Right cardiac atrium (tissue), 5 donors: ENCODE data around the gene REEP1. TPM values are rescaled to one million over a fixed set of nuclear protein-coding genes. Genes with fewer than 3 reads are reported as not detected.

Experiments used
- ATAC-seq, 2 donors: fragments of 200-7000 bp; cut with Tn5 transposase; one replicate each; pipeline versions ENCODE4 v1.8.0 to v1.9.1; 2020; ENCODE audit warnings: moderate library complexity in 2 of 2, mild to moderate bottlenecking in 1 of 2
- DNase-seq, 3 donors: peaks; one replicate each; pipeline ENCODE4 v3.0.0-alpha.2; 2020
- H3K27ac ChIP-seq: one replicate; pipeline ENCODE4 v1.5.1; 2013; ENCODE audit warnings: mild to moderate bottlenecking, low read length, control low read depth, moderate library complexity
- H3K27me3 ChIP-seq: one replicate; pipeline ENCODE4 v1.6.1; 2013; ENCODE audit not compliant: control insufficient read depth, insufficient read depth
- H3K4me1 ChIP-seq: one replicate; pipeline ENCODE4 v1.6.1; 2013; ENCODE audit warnings: low read length; ENCODE audit not compliant: control insufficient read depth, insufficient read depth
- H3K4me3 ChIP-seq: one replicate; pipeline ENCODE4 v1.5.1; 2013; ENCODE audit warnings: low read length, control low read depth
- H3K9me3 ChIP-seq: one replicate; pipeline ENCODE4 v1.6.1; 2013; ENCODE audit warnings: low read length; ENCODE audit not compliant: control insufficient read depth
- WGBS: extraction: QIAGEN DNeasy Blood & Tissue Kit; methylation state at CpG from one replicate; pipeline ENCODE4 v1.1.7; 2013; 5-methylcytosine and 5-hydroxymethylcytosine counted together
- intact Hi-C, 4 donors: fragments of 100-400 bp; cut with DNase I; formaldehyde crosslinking; loops; one replicate each; pipeline versions ENCODE4 v1.11.0 to v1.14.0; 2022 to 2023
- polyA plus RNA-seq: library from polyadenylated mRNA; stranded (reverse); fragments of 200-250 nt; gene quantifications from one replicate; pipeline ENCODE4 v1.2.3, GENCODE V29; 2013
- total RNA-seq, 4 donors: library from RNA; stranded (reverse); fragmentation: NEBNext Ultra II Directional; extraction: Animal tissue kit (Norgen Biotek cat#: 25700); gene quantifications; one replicate each; pipeline ENCODE4 v1.2.1, GENCODE V29; 2021
- donor health status: healthy with polysubstance abuse.
- donor health status: DM: no; HTN: yes; CAD: no.
- donor health status: DM: no; HTN: no; CAD: no.
- donor health status: DM: no; HTN: yes; CAD: no; lungs with severe emphysema.
- donor health status: DM: yes; HTN: yes; CAD: no.

The REEP1 gene
- total and polyA plus RNA-seq, 5 donors: 16.5 to 34.4 (median 25.3) TPM

DNA sequence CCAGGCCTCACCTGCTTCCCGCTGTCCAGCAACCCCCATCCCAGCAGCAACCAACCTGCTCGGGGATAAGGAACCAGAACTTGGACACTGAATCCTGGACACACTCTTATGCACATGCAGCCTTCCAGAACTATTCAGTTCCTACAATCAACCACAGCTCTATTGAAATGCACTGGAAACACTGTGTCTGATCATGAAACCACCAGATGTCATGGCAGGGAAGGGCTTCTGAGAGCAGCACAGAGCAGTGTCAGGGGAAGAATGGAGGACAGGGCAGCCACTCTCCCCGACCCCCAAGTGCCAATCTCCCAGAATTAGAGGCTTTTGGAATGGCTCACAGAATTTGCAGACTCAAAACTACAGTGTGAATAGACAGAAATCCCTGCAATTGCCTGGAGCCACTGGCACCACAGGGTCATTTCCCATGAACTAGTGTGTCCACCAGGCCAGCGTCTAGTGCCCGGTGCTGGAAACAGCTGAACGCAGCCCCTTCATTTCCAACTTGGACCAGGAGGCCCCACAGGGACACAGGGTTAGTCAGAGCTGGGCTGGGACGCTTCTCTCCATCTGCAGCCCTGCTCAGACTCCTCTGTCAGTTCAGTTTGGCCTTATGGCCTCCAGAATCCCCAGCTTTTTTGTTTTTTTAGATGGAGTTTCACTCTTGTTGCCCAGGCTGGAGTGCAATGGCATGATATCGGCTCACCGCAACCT is 112.6 kb downstream of the REEP1 start:
- H3K27me3 ChIP-seq: no peaks in the 10 kb centered on the region
- H3K9me3 ChIP-seq: no peaks in the 10 kb centered on the region
- DNase-seq (peak in 2 of 3 donors; percentile 60 to 69), ATAC-seq (peak in 1 of 2 donors; percentile 33)
- 62% methylated on average over 9 of the region's 9 CpGs for WGBS
- H3K4me3 ChIP-seq: no peak overlapping the region
- peak overlapping the region; percentile 87 for H3K27ac ChIP-seq
- intact Hi-C loops: loop anchor here in 3 of 4 donors (5.0 to 10.0 kb wide), 5 partner anchors 70 to 220 kb away; partner anchors contain the start of gene KDM3A (in 1 of the 3)
- peaks cover 26% of the 10 kb centered on the region for H3K4me1 ChIP-seq

DNA sequence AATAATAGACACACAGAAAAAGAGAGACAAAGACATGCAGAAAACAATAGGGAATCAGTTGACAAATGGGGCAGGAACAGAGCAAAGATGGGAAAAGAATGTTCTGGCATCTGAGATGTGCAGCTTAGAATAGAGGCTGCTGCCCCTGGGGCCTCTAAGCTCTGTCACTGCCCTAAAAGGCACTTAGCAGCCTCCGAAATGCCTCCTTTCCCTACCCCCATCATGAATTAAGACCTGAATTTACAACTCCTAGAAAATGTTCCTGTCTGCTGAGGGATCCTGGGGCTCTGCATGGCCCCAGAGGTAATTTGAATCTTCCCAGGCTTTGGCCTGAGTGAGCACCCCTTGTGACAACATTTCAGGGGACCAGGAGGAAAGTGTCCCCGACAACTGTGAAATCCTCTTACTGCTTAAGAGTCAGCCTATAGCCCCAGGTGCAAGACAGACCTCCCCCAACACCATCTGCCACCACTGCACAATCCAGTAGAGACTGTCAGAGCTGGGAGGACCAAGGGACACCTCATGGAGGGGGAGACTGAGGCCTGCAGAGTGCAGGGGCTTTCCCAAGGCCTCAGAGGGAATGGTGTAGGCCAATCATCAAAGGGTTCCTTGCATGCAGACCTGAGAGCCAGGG is 113.4 kb downstream of the REEP1 start:
- Histone ChIP-seq H3K4me3 (no peak overlapping the region), H3K27me3 (no peaks in the 10 kb centered on the region), H3K27ac (peak overlapping the region; percentile 87), H3K4me1 (peaks cover 26% of the 10 kb centered on the region), H3K9me3 (no peaks in the 10 kb centered on the region)
- DNase-seq (no peak), ATAC-seq (no peak)
- intact Hi-C loops: loop anchor here in 3 of 4 donors (5.0 to 10.0 kb wide), 5 partner anchors 71 to 221 kb away; partner anchors contain the start of gene KDM3A (in 1 of the 3)
- 81% methylated on average over 2 of the region's 2 CpGs for WGBS

DNA sequence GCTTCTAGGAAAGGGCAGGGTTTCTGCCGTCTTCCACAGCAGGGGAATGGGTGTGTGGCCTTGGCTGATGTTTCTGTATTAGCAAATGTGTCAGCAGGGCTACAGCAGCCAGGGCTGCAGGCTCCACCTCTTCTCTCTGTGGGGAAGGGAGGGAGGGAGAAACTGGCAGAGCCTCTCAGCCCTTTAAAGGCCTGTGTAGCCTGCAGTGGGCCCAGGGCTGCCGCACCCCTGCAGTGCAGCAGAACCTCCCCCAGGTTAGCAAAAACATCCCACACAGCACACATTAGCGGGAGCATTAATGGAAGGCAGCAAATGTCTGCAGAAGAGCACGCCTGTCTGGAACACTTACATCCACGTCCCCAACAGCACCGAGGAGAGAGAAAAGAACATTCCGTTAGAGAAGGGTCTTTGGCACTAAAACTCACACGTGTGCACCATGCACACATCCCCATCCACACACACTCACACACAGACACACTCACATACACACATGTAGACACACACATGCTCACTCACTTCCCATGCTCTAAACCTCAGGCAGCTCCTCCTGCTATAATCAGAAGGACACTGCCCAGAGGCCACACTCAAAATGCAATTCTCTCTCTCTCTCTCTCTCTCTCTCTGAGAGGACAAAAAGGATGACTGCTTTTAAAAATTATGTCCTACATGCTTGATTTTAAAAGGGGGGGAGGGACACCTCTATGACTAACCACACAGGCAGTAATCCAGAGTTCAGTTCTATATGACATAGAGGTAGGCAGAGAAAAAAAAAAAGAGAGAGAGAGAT is 114.1 kb downstream of the REEP1 start:
- H3K4me3 ChIP-seq: no peak overlapping the region
- H3K27me3 ChIP-seq: no peaks in the 10 kb centered on the region
- H3K27ac ChIP-seq: peak overlapping the region; percentile 81
- peak; percentile 81 to 93 for ATAC-seq
- H3K9me3 ChIP-seq: no peaks in the 10 kb centered on the region
- H3K4me1 ChIP-seq: peaks cover 26% of the 10 kb centered on the region
- intact Hi-C loops: loop anchor here in 3 of 4 donors (5.0 to 10.0 kb wide), 5 partner anchors 71 to 221 kb away; partner anchors contain the start of gene KDM3A (in 1 of the 3)
- WGBS: 31% methylated on average over 8 of the region's 8 CpGs
- DNase-seq: peak; percentile 74 to 91 (median 87)

GRCh38 chr2:86221066-86221684 is 116.3 kb downstream of the REEP1 start:
- 60% methylated on average over 5 of the region's 5 CpGs for WGBS
- DNase-seq: peak in 1 of 3 donors; percentile 55
- Histone ChIP-seq H3K4me1 (peaks cover 26% of the 10 kb centered on the region), H3K27ac (no peak overlapping the region), H3K9me3 (no peaks in the 10 kb centered on the region), H3K4me3 (no peak overlapping the region), H3K27me3 (no peaks in the 10 kb centered on the region)
- intact Hi-C loops: loop anchor here (2.0 to 10.0 kb wide), 6 partner anchors 74 to 224 kb away; partner anchors contain the start of gene KDM3A (in 1 of the 4)
- peak in 1 of 2 donors; percentile 44 for ATAC-seq

DNA sequence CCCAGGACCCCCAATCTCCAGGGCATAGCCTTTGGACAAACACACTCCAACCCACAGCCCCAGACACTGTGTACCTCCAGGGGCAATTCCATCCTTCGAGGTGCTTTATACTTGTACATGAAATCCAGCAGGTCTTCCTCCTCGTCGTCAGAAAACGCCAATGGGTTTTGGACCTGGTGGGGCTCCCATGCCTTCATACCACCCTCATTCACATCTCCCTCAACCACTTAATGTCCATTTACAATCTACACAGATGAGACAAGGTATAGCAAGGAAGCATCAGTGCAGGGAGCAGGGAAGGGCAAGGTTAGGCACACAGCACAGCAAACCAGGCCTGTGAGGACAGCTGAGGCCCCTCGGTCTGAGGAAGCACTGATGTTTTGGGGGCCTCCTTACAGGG is 117.5 kb downstream of the REEP1 start:
- Histone ChIP-seq H3K4me1 (peaks cover 21% of the 10 kb centered on the region), H3K27me3 (no peaks in the 10 kb centered on the region), H3K27ac (no peak overlapping the region), H3K9me3 (no peaks in the 10 kb centered on the region), H3K4me3 (no peak overlapping the region)
- ATAC-seq: no peak
- intact Hi-C loops: loop anchor here (2.0 to 10.0 kb wide), 6 partner anchors 75 to 225 kb away; partner anchors contain the start of gene KDM3A (in 1 of the 4)
- no peak for DNase-seq
- WGBS: 90% methylated on average over 5 of the region's 5 CpGs

DNA sequence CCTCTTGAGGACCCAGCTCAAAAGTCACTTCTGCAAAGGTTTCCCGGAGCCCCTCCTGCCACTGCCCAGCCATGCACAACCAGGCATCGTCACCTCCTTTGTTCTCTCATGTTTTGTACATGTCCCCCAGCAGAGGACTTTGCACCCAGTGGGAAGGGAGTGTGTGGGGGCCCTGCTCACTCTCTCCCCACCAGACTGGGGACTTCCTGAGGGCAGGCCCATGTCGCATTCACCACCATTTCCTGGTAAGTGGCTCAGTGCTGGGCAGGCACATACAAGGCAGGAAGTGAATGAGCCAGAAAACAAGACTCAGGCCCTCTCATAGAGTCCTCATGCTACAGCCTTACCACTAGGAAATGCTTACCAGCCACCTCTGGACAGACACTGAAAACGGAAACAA is 119.3 kb downstream of the REEP1 start:
- intact Hi-C loops: no loop called here
- WGBS: 84% methylated on average over 4 of the region's 4 CpGs
- H3K27me3 ChIP-seq: no peaks in the 10 kb centered on the region
- no peak for DNase-seq
- H3K27ac ChIP-seq: no peak overlapping the region
- no peaks in the 10 kb centered on the region for H3K9me3 ChIP-seq
- no peak for ATAC-seq
- H3K4me3 ChIP-seq: no peak overlapping the region
- H3K4me1 ChIP-seq: peaks cover 13% of the 10 kb centered on the region

DNA sequence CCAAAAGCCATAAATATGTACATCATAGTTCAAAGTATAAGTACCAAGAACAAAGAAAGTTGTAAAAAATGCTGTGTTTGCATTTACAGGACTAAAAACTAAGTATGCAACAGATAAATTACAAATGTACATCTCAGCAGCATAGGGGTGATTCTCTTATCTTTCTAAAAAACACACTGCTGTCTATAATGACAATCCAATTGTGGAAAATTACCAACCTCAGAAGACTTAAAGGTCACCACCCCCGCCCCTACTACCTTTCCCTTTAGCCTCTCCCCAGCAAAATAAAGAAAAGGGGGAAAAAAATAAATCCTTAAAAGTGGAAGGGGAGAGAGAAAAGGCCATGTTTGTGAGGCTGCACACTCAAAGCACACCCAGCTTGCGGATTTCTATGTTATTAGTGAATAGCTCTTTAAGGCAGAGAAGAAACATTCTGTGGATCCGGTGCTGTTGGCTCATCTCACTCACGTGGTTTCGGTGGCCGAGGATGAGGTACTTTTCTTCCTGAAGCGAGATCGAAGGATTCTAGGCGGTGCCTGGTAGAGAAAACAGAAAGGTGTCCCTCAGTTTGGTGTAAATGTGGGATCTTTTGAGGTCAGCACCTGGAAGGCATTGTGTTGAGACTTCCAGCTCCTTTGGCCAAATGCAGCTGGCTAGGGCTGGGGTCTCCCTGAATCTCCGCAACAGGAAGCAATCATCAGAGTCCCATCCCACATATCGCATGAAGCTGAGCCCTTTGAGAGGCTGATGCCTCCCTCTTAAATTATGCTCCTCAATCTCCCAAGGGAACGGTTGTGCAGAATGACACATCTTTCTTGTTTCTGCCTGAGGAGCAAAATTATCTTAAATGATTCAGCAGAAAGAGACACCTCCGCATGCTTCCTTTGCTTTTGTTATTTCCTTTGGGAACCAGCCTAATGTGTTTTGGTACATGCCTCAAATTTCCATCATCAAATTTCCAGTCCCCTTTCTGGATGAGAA is 120.6 kb downstream of the REEP1 start:
- WGBS: 55% methylated on average over 13 of the region's 13 CpGs
- no peak for ATAC-seq
- H3K9me3 ChIP-seq: no peaks in the 10 kb centered on the region
- peaks cover 4% of the 10 kb centered on the region for H3K4me1 ChIP-seq
- no peaks in the 10 kb centered on the region for H3K27me3 ChIP-seq
- H3K27ac ChIP-seq: no peak overlapping the region
- DNase-seq: no peak
- intact Hi-C loops: no loop called here
- no peak overlapping the region for H3K4me3 ChIP-seq

DNA sequence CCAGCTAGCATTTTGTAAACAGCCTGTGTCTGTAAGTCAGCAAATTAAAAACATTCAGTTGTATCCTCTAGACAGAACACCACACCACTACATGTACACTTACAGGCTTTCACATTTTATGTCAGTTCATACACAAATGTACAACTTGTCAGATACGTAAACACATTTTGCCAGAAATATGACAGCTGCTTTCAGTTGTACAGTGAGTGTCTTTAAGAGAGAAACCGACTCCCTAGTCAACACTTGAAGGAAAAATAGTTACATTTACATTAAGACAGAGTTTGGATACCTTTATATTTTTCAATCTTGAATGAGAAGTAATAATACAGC is 123.0 kb downstream of the REEP1 start:
- Histone ChIP-seq H3K4me1 (no peaks in the 10 kb centered on the region), H3K27ac (no peak overlapping the region), H3K4me3 (no peak overlapping the region), H3K9me3 (no peaks in the 10 kb centered on the region), H3K27me3 (no peaks in the 10 kb centered on the region)
- intact Hi-C loops: no loop called here
- whole genome bisulfite sequencing: 84% methylated on average over 2 of the region's 2 CpGs
- DNase-seq (no peak), ATAC-seq (no peak)

GRCh38 chr2:86213699-86214502 is 123.5 kb downstream of the REEP1 start:
- peak overlapping the region; percentile 69 for H3K27ac ChIP-seq

More at GRCh38 chr2:86213699-86214502, 123.5 kb downstream of the REEP1 start:
- ATAC-seq (peak in 1 of 2 donors; percentile 11), DNase-seq (no peak)
- no peak overlapping the region for H3K4me3 ChIP-seq
- intact Hi-C loops: no loop called here
- no peaks in the 10 kb centered on the region for H3K27me3 ChIP-seq
- H3K4me1 ChIP-seq: no peaks in the 10 kb centered on the region
- WGBS: 36% methylated on average over 4 of the region's 4 CpGs
- H3K9me3 ChIP-seq: no peaks in the 10 kb centered on the region
